ENCODE results near the gene PTPN18.

The PTPN18 gene

DNA sequence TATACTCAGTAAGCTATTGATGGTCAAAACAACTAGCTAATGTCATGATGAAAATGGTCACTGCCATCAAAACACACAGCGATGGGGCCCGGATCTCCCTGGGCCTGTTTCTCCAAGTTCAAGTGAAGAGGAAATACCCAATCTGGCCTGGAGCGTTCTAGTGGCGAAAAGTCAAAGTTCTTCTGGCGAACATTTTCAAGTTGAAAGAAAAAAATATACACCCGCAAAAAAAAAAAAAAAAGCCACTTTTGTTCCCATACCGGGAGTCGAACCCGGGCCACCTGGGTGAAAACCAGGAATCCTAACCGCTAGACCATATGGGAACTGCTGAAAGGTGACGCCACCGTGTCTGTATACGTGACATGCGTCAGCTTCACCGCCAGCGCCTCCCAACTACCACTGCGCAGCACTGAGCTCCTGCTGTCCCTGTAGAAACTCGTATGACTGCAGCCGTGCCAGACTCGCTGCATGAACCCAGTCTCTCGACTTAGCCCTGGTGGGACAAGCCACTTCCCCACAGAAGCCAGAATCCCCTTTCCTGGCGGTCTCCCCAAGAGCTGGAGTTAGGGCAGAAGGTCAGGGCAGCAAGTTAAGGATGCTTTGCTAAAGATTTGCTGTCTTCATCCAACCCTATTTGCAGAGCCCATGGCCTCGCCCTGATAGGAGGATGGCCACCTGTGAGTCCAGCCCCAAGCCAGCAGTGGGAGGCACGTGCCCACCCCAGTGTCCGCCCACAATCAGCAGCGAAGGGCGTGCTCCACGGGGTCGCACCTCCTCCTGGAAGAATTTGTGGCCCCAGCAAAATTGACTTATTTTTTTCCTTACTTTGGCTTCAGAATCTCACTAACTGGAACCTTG is 18.8 kb upstream of the PTPN18 start:
- H3K4me1 ChIP-seq, result peaks cover 11 to 51% (median 21%) of the 10 kb centered on the region in 10 experiments

DNA sequence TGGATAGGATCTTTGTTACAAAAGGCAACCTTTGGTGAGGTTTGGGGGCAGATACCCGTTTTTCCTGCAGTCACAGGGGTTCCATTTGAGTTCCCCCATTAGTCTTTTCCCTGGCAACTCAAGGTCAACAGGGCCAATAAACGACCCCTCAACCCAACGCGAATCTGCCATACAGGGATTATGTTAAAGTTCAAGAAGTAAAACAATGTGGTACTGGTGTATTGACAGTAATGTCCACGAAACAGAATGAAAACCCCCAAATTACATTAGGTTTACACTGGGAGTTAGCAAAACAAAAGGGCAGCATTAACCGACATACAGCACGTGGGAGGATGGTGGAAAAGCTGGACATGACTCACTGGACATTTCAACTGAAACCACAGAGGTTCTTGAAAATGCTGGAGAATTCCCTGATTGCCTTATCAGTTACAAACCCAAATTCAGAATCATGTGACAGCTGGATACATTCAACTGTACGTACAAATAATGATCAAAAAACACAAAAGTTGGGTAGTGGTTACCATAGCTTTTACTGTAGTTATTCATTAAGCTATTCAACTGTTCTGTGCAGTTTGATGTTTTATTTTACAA is 18.0 kb upstream of the PTPN18 start:
- H3K27ac ChIP-seq, result no peak overlapping the region

More for the DNA sequence above, 18.8 kb upstream of the PTPN18 start:
- Histone ChIP-seq H4K20me1 (no peaks in the 10 kb centered on the region; a peak in 1 of 22 replicates), H3K36me3 (peaks cover 16 to 33% (median 26%) of the 10 kb centered on the region in 11 experiments; a peak in 21 of 22 replicates), H3K9ac (peak overlapping the region in 1 of 11 experiments; percentile 30; a peak in 2 of 22 replicates), H3K27me3 (no peaks in the 10 kb centered on the region), H3K27ac (no peak overlapping the region), H3K4me2 (peak overlapping the region; percentile 2 to 65 (median 39); a peak in 20 of 22 replicates), H3K4me3 (peak overlapping the region in 4 of 10 experiments; percentile 11 to 36 (median 26); a peak in 4 of 20 replicates), H3K9me3 (replicated peaks in 1 of 11) (peaks cover 0 to 8% (median 7%) of the 10 kb centered on the region in 11 experiments; a peak in 10 of 22 replicates)
- no peak for TF ChIP-seq Cebpa-rat (IDR thresholded peaks at IDR 0.05)

DNA sequence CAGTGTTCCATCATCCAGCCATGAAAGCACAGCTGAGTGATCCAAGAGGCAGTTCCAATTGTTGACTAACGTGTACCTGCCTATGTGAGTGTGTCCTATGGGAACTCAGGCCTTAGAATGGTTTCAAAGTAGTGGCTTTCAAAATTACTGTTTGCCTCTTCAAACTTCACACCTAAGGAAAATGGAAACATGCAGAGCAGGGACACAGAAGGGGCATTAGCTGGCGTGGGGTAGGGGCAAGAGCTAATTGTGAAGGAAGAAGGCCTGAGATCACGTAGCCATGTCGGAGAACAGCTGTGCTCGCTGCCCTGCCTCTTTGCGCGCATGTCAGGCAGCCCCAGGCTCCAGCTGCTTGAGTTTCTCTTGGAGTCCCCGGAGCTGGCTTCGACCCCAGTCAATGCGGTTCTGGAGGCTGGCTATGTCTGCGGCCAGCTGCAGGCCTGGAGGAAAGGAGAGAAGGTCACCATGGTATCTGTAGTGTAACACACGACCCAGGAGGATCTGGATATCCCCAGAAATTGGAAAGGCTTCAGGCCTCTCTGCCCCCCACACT is 17.0 kb upstream of the PTPN18 start:
- TF ChIP-seq Cebpa-rat (IDR thresholded peaks at IDR 0.05), result no peak
- H3K36me3 ChIP-seq, result peaks cover 16 to 33% (median 29%) of the 10 kb centered on the region in 11 experiments; a peak in 21 of 22 replicates
- H3K27ac ChIP-seq, result no peak overlapping the region
- peaks cover 0 to 11% (median 5%) of the 10 kb centered on the region in 11 experiments; a peak in 13 of 22 replicates for H4K20me1 ChIP-seq
- peaks cover 0 to 8% (median 7%) of the 10 kb centered on the region in 11 experiments; a peak in 10 of 22 replicates for H3K9me3 ChIP-seq (replicated peaks in 1 of 11)
- no peak overlapping the region; a peak in 1 of 22 replicates for H3K4me2 ChIP-seq
- H3K4me3 ChIP-seq, result no peak overlapping the region
- no peaks in the 10 kb centered on the region for H3K27me3 ChIP-seq
- no peak overlapping the region for H3K9ac ChIP-seq
- peaks cover 17 to 56% (median 25%) of the 10 kb centered on the region in 10 experiments for H3K4me1 ChIP-seq

More for the DNA sequence above, 18.0 kb upstream of the PTPN18 start:
- H3K4me3 ChIP-seq, result 0 out of 20 replicates have a peak overlapping the region, but pooled peaks of 2 of the 10 experiments have one; percentile 11 to 32
- H3K9me3 ChIP-seq (replicated peaks in 1 of 11), result peaks cover 0 to 8% (median 7%) of the 10 kb centered on the region in 11 experiments; a peak in 10 of 22 replicates
- no peak for TF ChIP-seq Cebpa-rat (IDR thresholded peaks at IDR 0.05)
- peaks cover 0 to under 1% (median 0%) of the 10 kb centered on the region in 11 experiments; a peak in 2 of 22 replicates for H4K20me1 ChIP-seq
- peak overlapping the region; percentile 2 to 65 (median 39); a peak in 17 of 22 replicates for H3K4me2 ChIP-seq
- H3K9ac ChIP-seq, result no peak overlapping the region; a peak in 2 of 22 replicates
- no peaks in the 10 kb centered on the region for H3K27me3 ChIP-seq
- peaks cover 11 to 51% (median 21%) of the 10 kb centered on the region in 10 experiments for H3K4me1 ChIP-seq
- H3K36me3 ChIP-seq, result peaks cover 16 to 33% (median 26%) of the 10 kb centered on the region in 11 experiments; a peak in 21 of 22 replicates

DNA sequence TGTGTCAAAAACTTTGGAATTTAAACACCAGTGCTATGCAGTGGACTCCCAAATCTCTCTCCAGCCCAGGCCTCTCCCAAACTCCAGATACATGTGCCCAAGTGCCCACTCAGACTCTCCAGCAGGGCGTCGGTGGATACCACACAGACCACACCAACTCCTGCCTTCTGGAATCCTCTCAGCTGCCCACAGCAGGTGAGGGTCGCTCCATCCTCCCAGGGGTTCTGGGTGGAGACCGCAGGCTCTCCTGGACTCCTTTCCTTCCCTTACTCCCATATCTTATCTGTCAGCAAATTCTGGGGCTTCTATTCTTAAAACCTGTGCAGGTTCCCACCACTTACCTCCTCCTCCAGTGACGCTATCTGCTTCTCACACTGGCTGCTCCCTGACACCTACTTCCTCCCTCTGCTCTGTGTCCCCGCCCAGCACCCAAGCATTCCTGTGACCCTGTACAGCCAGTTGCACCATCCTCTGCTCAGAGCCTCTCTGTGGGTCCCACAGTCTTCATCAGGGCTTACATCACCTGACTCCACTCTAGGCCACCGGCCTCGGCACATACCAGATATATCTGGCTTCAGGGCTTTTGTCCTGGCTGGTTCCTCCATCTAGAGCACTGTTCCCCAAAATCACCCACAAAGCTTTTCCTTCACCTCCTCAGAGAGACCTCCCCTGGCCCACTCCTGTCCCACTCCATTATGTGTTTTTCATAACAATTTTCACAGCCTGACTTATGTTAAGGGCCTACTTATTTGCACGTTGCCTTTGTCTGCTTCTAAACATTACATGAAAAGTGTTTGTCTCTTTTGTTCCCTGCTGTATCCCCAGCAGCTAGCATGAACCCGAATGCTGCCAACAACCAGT is 15.7 kb upstream of the PTPN18 start:
- no peak overlapping the region for H3K4me3 ChIP-seq
- H3K27me3 ChIP-seq, result no peaks in the 10 kb centered on the region
- TF ChIP-seq Cebpa-rat (IDR thresholded peaks at IDR 0.05), result no peak
- peaks cover 0 to 7% (median 5%) of the 10 kb centered on the region in 11 experiments; a peak in 10 of 22 replicates for H3K9me3 ChIP-seq (replicated peaks in 1 of 11)
- no peak overlapping the region for H3K27ac ChIP-seq
- peak overlapping the region in 4 of 11 experiments; percentile 10 to 96 (median 86); a peak in 1 of 22 replicates for H3K9ac ChIP-seq
- H4K20me1 ChIP-seq, result peaks cover 0 to 23% (median 17%) of the 10 kb centered on the region in 11 experiments; a peak in 14 of 22 replicates
- H3K4me2 ChIP-seq, result peak overlapping the region; percentile 64 to 94 (median 87); a peak in 16 of 22 replicates
- H3K36me3 ChIP-seq, result peaks cover 26 to 44% (median 40%) of the 10 kb centered on the region in 11 experiments
- peaks cover 25 to 56% (median 34%) of the 10 kb centered on the region in 10 experiments for H3K4me1 ChIP-seq

- no peak for TF ChIP-seq Cebpa-rat (IDR thresholded peaks at IDR 0.05)
- Histone ChIP-seq H3K4me1 (peaks cover 25 to 55% (median 34%) of the 10 kb centered on the region in 10 experiments), H3K9me3 (replicated peaks in 1 of 11) (no peaks in the 10 kb centered on the region), H3K27me3 (no peaks in the 10 kb centered on the region), H3K36me3 (peaks cover 41 to 59% (median 54%) of the 10 kb centered on the region in 11 experiments), H3K9ac (peak overlapping the region; percentile 67 to 96 (median 88)), H4K20me1 (peaks cover 0 to 37% (median 27%) of the 10 kb centered on the region in 11 experiments; a peak in 14 of 22 replicates), H3K4me3 (peak overlapping the region; percentile 68 to 97 (median 89)), H3K4me2 (peak overlapping the region; percentile 64 to 94 (median 87)), H3K27ac (peak overlapping the region; percentile 52 to 93 (median 89); a peak in 21 of 22 replicates)
These were observed 14.3 kb upstream of the PTPN18 start for GRCh38 chr2:130341562-130342019.

DNA sequence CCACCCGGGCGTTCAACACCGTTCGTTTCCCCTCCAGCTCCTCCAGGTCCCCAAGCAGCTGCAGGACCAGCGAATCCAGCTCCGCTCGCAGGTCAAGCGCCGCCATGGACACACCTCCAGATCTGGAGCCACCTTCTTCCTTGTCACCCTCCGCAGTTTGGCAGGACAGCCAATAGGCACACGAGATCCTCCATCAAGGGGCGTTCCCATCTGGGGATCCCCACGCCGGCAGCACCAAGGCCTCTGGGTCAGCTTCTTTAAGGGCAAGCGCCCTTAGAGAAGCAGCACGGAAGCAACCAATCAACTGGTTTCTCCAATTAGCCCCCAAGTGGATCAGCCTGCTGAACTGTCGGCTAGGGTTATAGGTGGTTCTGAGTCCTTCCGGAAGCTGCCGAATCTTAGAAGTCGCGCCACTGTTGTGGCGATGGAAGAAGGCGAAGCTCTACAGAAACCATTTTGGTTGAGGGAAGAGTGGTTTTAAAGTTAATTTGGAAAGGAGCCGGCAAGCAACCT is 13.8 kb upstream of the PTPN18 start:
- H3K27ac ChIP-seq, result peak overlapping the region; percentile 52 to 93 (median 89); a peak in 21 of 22 replicates
- peaks cover 0 to 42% (median 32%) of the 10 kb centered on the region in 11 experiments; a peak in 15 of 22 replicates for H4K20me1 ChIP-seq
- peak overlapping the region; percentile 68 to 97 (median 89) for H3K4me3 ChIP-seq
- peaks cover 25 to 50% (median 34%) of the 10 kb centered on the region in 10 experiments for H3K4me1 ChIP-seq
- peak overlapping the region; percentile 64 to 94 (median 87) for H3K4me2 ChIP-seq
- no peak for TF ChIP-seq Cebpa-rat (IDR thresholded peaks at IDR 0.05)
- H3K9ac ChIP-seq, result peak overlapping the region; percentile 67 to 96 (median 88)
- H3K27me3 ChIP-seq, result no peaks in the 10 kb centered on the region
- H3K9me3 ChIP-seq (replicated peaks in 1 of 11), result no peaks in the 10 kb centered on the region
- H3K36me3 ChIP-seq, result peaks cover 46 to 64% (median 59%) of the 10 kb centered on the region in 11 experiments

DNA sequence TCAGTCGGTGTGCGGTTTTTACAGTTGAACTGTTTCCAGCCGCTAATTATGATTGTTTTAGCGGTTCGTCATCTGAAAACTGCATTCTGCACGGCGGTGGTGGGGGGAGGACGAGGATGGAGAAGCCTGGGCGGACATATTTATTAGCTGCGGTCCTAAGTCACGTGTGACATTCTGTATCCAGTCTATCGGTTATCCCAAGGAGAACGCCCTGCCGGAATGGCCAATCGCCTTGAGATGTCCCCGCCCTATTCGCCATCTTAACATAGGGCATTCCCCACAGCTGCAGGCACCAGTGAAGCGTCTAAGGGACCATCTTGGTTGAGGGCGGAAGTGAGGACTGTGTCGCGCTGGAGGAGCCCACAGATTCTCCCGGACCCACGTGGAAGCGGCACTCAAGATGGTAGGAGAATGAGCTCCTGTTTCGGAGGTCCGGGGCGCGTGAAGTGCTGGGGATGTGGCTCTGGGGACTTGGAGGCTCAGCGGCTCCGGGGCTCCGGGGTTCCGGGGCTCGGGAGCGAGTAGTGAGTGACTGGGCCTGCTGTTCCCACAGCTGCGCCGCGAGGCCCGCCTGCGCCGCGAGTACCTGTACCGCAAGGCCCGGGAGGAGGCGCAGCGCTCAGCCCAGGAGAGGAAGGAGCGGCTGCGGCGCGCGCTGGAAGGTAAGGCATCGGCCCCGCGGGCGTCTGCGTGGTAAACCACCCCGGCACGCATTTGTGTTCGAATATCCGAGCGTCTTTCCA is 13.2 kb upstream of the PTPN18 start, which contains the start of gene IMP4:
Gene IMP4, plus strand, starts transcription at position 365 of the 743 bp plus-strand sequence. Its CDS starts 36 bp downstream, at position 401.
- H4K20me1 ChIP-seq, result peaks cover 0 to 48% (median 36%) of the 10 kb centered on the region in 11 experiments; a peak in 15 of 22 replicates
- H3K4me2 ChIP-seq, result peak within 1 kb of the TSS; percentile 89 to 98 (median 97)
- H3K4me1 ChIP-seq, result peaks cover 24 to 44% (median 31%) of the 10 kb centered on the region in 10 experiments
- peak within 1 kb of the TSS; percentile 67 to 96 (median 88) for H3K9ac ChIP-seq
- H3K36me3 ChIP-seq, result peaks cover 50 to 70% (median 64%) of the 10 kb centered on the region in 11 experiments
- H3K4me3 ChIP-seq, result peak within 1 kb of the TSS; percentile 68 to 97 (median 89)
- H3K27ac ChIP-seq, result peak within 1 kb of the TSS; percentile 52 to 93 (median 89); a peak in 21 of 22 replicates
- H3K27me3 ChIP-seq, result no peaks in the 10 kb centered on the region
- H3K9me3 ChIP-seq (replicated peaks in 1 of 11), result no peaks in the 10 kb centered on the region
- no peak for TF ChIP-seq Cebpa-rat (IDR thresholded peaks at IDR 0.05)

Measured in BLaER1 treated with 17β-estradiol and CSF1 and Interleukin-3, amounts not matched to agents 10 nM and 100 nM (cell line).